GM19468 (cell line): Measurements from ENCODE around the gene EPHA6.
"Not testable (repeated sequence)": the region's sequence is repeated elsewhere in the genome, so short reads cannot be mapped to it uniquely, and the experiment has no call there.

Experiments used
- ATAC-seq: cut with Tn5 transposase; IDR thresholded peaks from one replicate; pipeline ENCODE4 v1.9.1; 2021; ENCODE audit warnings: mild to moderate bottlenecking, moderate library complexity, moderate number of reproducible peaks; ENCODE audit not compliant: unreplicated experiment; ENCODE audit errors: extremely low read depth

Gene EPHA6

GRCh38 chr3:96900031-96900430 lies 85.6 kb downstream of the EPHA6 start:
- ATAC-seq, result no peak

DNA sequence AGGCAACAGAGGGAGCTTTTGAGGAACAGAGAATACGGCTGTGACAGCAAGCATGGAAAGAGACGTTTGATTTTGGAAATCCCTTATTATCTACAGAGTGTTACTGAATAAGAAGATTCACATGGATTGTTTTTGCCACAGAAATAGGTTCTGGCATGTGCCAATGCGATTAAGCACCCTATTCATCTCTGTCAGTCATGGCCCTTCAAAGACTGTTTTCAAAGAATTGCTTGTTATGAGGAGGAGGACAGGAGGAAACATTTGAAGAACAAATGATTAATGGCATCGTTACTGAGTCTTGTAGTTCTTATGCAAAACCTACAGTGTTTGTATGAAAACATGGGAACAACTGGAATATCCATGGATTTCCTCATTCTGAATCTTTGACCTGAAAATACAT lies 86.2 kb downstream of the EPHA6 start:
- no peak for ATAC-seq

- no peak for ATAC-seq
Measured at GRCh38 chr3:96915445-96915844, 101.1 kb downstream of the EPHA6 start.

GRCh38 chr3:96931119-96931862 lies 116.9 kb downstream of the EPHA6 start:
- no peak for ATAC-seq

DNA sequence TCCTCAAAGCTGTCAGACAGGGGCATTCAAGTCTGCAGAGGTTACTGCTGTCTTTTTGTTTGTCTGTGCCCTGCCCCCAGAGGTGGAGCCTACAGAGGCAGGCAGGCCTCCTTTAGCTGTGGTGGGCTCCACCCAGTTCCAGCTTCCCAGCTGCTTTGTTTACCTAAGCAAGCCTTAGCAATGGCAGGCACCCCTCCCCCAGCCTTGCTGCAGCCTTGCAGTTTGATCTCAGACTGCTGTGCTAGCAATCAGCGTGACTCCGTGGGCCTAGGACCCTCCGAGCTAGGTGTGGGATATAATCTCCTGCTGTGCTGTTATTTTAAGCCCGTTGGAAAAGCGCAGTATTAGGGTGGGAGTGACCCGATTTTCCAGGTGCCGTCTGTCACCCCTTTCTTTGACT lies 127.7 kb downstream of the EPHA6 start:
- not testable (repeated sequence) for ATAC-seq

DNA sequence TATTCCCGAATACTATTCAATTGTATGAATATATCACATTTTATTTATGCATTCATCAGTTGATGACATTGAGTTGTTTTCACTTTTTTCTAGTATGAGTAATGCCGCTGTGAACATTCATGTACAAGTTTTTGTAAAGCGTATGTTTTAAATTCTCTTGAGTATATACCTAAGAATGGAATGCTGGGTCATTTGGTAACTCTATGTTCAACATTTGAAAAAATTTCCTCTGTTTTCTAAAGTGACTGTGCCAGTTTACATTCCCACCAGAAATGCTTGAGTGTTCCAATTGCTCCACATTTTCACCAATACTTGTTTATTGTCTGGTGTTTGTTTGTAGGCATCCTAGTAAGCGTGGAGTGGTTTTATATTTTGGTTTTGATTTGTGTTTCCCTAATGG lies 144.5 kb downstream of the EPHA6 start:
- no peak for ATAC-seq

- ATAC-seq, result no peak
Measured at GRCh38 chr3:96959474-96959873, 145.1 kb downstream of the EPHA6 start.

- no peak for ATAC-seq
Measured at GRCh38 chr3:96959901-96960641, 145.7 kb downstream of the EPHA6 start.

GRCh38 chr3:96960661-96961330 lies 146.4 kb downstream of the EPHA6 start:
- ATAC-seq, result no peak

GRCh38 chr3:96961576-96961975 lies 147.2 kb downstream of the EPHA6 start:
- no peak for ATAC-seq

DNA sequence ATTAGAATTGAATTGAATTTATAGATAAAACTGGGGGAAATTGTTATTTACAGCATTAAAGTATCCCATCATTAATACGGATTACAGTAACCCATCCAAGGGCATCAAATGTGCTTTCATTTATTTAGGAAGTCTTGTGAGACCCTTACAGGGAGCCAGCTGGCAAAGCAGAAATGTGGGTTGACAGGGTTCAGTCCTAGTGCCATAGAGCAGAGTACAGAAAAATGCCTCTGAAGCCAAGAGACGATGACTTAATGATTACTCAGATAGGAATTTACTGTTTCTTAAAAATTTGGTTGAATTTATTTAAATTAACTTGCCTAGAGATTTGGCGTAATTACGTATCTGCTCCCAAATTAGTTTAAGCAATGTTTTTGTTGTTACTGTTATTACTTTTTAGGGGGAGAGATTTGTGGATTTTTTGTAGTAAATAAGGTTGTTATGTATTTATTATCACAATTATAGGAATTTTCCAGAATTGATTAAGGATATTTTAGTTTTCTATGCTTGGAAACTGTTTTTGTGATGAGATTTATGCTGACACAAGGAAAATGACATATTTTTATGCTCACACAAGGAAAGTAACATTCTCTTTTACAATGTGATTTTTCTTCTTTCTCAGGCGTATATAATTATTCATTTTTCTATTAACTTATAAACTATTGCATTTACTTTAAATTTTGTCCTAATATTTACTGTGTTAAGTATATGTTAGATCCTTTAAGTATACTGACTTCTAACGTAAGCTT lies 152.0 kb downstream of the EPHA6 start:
- ATAC-seq, result no peak

- ATAC-seq, result no peak
Measured at GRCh38 chr3:96970211-96970610, 155.8 kb downstream of the EPHA6 start.

GRCh38 chr3:96977671-96978070 lies 163.3 kb downstream of the EPHA6 start:
- ATAC-seq, result no peak

DNA sequence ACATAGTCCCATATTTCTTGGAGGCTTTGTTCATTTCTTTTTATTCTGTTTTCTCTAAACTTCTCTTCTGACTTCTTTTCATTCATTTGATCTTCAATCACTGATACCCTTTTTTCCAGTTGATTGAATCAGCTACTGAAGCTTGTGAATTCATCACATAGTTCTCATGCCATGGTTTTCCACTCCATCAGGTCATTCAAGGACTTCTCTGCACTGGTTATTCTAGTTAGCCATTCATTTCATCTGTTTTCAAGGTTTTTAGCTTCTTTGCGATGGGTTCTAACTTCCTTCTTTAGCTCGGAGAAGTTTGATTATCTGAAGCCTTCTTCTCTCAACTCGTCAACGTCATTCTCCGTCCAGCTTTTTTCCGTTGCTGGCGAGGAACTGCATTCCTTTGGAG lies 169.3 kb downstream of the EPHA6 start:
- ATAC-seq, result not testable (repeated sequence)

- ATAC-seq, result no peak
Measured at GRCh38 chr3:96986241-96986640, 171.8 kb downstream of the EPHA6 start.

DNA sequence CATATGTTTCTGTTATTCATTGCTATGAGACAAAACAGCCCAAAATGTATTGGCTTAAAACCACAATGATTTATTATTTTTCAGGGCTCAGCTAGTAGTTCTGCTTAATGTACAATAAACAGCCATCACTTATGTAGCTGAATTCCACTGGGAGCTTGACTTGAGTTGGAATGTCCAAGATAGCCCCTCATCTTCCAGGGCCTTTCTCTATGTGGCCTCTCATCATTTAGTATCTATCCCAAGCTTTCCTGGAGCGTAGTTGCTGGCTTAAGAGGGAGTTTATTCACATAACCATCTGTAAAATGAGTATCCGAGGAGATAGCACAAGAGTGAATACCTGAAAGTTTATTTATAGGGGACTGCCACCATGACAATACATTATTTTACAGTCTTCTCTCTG lies 176.8 kb downstream of the EPHA6 start:
- no peak for ATAC-seq

DNA sequence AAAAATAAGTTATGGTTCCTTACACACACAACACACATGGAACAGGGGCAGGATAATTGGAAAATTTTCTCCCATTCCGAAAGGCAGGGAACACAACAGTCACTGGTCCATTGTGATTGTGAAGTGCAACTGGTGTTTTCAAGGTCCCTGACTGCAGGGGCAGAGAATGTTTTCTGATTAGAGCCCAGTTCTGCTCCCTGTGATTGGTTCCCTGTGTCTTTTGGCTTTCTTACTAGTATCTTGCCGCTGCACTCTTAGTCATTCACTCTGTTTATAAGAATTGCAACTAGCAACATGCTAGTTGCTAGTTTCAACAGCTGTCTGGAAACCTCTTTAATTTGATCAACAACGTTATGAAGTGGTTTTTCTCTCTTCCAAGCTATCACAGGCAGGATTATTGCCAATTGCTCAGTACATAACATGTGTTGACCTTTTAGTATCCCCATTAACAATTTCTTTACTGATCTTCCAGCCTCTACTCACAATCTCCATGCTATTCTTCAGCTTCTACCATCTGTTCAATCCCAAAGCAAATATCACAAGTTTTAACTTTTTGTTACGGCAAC lies 177.5 kb downstream of the EPHA6 start:
- ATAC-seq, result no peak

DNA sequence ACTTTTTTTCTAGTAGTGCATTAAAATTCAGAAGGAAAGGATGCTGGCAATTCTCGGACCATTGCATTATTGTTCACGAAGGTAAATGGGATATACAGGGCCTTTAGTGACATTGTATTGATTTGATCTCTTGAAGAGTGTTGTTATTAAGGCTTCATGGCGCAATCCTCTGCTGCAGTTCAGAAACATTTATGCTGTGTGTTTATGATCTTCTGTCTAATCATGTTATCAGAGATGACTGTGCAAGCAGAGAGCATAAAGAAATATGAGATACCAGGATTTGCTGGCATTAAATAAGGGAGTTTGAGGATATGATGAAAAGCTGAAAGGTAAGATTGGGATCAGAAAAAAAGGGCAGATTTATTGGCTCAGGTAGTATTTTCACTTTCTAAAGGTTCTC lies 180.6 kb downstream of the EPHA6 start:
- no peak for ATAC-seq

GRCh38 chr3:96996009-96996408 lies 181.6 kb downstream of the EPHA6 start:
- no peak for ATAC-seq

DNA sequence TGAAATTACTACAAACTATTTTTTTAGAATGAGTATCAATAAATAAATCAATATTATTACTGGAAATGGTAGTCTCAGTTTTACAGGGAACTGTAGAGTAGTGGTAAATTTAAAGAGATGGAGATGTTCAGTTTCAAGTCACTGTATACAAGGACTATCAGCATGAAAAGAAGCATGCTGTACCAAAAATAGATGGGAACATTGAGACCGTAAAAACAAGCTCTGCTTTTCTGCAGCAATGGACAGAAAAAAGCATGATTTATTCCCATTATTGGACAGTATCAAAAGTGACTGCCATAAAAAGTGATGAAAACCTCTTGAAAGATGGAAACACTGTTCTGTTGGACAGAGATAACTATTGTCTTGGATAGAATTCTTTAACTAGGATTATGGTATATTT lies 187.2 kb downstream of the EPHA6 start:
- ATAC-seq, result no peak
